ENCODE measurements around the gene SLC38A2. TPM values are rescaled to one million over a fixed set of nuclear protein-coding genes. Genes with fewer than 3 reads are reported as not detected.

The SLC38A2 gene
- total RNA-seq, 1 experiment from 2014 or later: 453 TPM

DNA sequence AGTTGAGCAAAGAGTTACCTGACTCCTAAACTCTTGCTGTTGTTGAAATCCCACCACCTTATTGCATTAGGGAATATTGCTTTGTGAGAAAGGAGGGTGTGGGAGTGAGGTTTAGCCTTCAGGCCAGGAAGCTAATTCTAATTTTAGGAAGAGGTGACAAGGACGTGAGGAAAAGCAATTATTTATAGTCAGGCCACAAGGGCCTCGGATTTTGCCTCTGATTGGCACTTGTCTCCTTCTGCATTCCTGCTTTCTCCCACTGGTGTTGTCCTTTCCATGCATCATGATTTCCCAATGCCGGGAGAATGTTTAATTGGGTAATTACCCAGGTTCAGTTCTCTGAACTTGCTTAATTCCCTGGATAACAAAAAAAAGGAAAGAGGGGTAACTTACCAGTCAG, 37.9 kb upstream of the SLC38A2 start:
- DNase-seq: no peak
- H3K27ac ChIP-seq (ENCODE audit: insufficient read length, low read depth, low read length): no peak overlapping the region
- no peak overlapping the region for H3K27ac Mint-ChIP-seq
- no peak overlapping the region for H2BK20ac ChIP-seq (ENCODE audit: low read depth, low read length, poor library complexity, severe bottlenecking)
- no peak overlapping the region for H3K9ac ChIP-seq (ENCODE audit: extremely low read depth, insufficient read length, low read length)
- no peak overlapping the region for H3K4ac ChIP-seq (ENCODE audit: low read depth, low read length)
- H3K27me3 ChIP-seq (ENCODE audit: insufficient read depth, low read length): no peaks in the 10 kb centered on the region
- no peaks in the 10 kb centered on the region for H3K4me1 ChIP-seq (ENCODE audit: insufficient read depth, low read length)
- 0 out of 2 replicates have a peak, but pooled peaks cover 1% of the 10 kb centered on the region for H3K79me2 ChIP-seq (ENCODE audit: insufficient read depth, low read length)
- H4K20me1 ChIP-seq (ENCODE audit: control insufficient read depth, insufficient read depth, insufficient read length): no peaks in the 10 kb centered on the region
- no peaks in the 10 kb centered on the region for H3K9me3 Mint-ChIP-seq
- H2BK15ac ChIP-seq (ENCODE audit: low read depth, low read length): no peak overlapping the region
- H3K4me1 Mint-ChIP-seq: peaks cover 8 to 11% of the 10 kb centered on the region in 2 experiments
- no peak overlapping the region for H3K14ac ChIP-seq (ENCODE audit: insufficient read depth, low read length)
- no peak overlapping the region for H4K5ac ChIP-seq (ENCODE audit: insufficient read length, low read depth, low read length)
- H3K9me3 ChIP-seq (ENCODE audit: control insufficient read depth, low read depth, low read length): no peaks in the 10 kb centered on the region
- no peak overlapping the region for H2BK120ac ChIP-seq (ENCODE audit: low read depth, low read length, poor library complexity, severe bottlenecking)
- H3K27me3 Mint-ChIP-seq (ENCODE audit: low read depth): no peaks in the 10 kb centered on the region
- no peak overlapping the region for H3K4me2 ChIP-seq (ENCODE audit: insufficient read depth, insufficient read length, low read length)
- H3K4me3 Mint-ChIP-seq: no peak overlapping the region
- H4K91ac ChIP-seq (ENCODE audit: insufficient read length, low read depth, low read length): no peak overlapping the region
- H3K23ac ChIP-seq (ENCODE audit: insufficient read length, low read depth, low read length): no peak overlapping the region
- TF ChIP-seq, protein P1, sequence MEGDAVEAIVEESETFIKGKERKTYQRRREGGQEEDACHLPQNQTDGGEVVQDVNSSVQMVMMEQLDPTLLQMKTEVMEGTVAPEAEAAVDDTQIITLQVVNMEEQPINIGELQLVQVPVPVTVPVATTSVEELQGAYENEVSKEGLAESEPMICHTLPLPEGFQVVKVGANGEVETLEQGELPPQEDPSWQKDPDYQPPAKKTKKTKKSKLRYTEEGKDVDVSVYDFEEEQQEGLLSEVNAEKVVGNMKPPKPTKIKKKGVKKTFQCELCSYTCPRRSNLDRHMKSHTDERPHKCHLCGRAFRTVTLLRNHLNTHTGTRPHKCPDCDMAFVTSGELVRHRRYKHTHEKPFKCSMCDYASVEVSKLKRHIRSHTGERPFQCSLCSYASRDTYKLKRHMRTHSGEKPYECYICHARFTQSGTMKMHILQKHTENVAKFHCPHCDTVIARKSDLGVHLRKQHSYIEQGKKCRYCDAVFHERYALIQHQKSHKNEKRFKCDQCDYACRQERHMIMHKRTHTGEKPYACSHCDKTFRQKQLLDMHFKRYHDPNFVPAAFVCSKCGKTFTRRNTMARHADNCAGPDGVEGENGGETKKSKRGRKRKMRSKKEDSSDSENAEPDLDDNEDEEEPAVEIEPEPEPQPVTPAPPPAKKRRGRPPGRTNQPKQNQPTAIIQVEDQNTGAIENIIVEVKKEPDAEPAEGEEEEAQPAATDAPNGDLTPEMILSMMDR (conservative IDR thresholded peaks at IDR 0.05): no peak
- H2AK5ac ChIP-seq (ENCODE audit: insufficient read length, low read length): no peak overlapping the region
- H3K79me1 ChIP-seq (ENCODE audit: insufficient read depth, low read depth, low read length, poor library complexity, severe bottlenecking): no peaks in the 10 kb centered on the region
- H4K8ac ChIP-seq (replicated peaks; ENCODE audit: insufficient read length, low read depth, low read length): no peak overlapping the region
- peaks cover 0 to 6% (median 0%) of the 10 kb centered on the region in 3 experiments; a peak in 4 of 7 replicates for H3K36me3 Mint-ChIP-seq (ENCODE audit: insufficient read depth in 1 of 3, low read depth in 3 of 3)
- no peak overlapping the region for H2BK5ac ChIP-seq (ENCODE audit: insufficient read length, low read length)
- no peak overlapping the region for H3K56ac ChIP-seq (ENCODE audit: insufficient read length, low read depth, low read length)
- no peak overlapping the region for H2BK12ac ChIP-seq (ENCODE audit: insufficient read length, low read depth, low read length)
- H2AFZ ChIP-seq (ENCODE audit: low read length): no peak overlapping the region
- WGBS (ENCODE audit: extremely low coverage, insufficient read length, low lambda C conversion rate): no CpG with 5 or more reads among the region's 3 CpGs
- no peak overlapping the region for H3K18ac ChIP-seq (ENCODE audit: insufficient read length, low read depth, low read length)
- no peaks in the 10 kb centered on the region for H3K23me2 ChIP-seq (ENCODE audit: insufficient read length, low read depth, low read length, poor library complexity, severe bottlenecking)
- no peak overlapping the region for H3T11ph ChIP-seq (ENCODE audit: low read length)
